GM12878 (cell line): ENCODE results near the gene NUAK1. TPM values are rescaled to one million over a fixed set of nuclear protein-coding genes. Genes with fewer than 3 reads are reported as not detected.

Experiments
- ATAC-seq: fragments of 200-7000 bp; cut with Tn5 transposase; 3 replicates; pipeline ENCODE4 v1.9.1; 2020; ENCODE audit warnings: mild to moderate bottlenecking, moderate library complexity
- BruUV-seq: library from RNA; stranded (reverse); fragments of 400-500 nt; replicated peaks from 2 replicates; lab custom pipeline; 2021; lab: Mats Ljungman, UMichigan
- CTCF ChIA-PET: fragments of 300-600 bp; sonication (Branson Sonifier 250); formaldehyde crosslinking; extraction: SDS; loops from one replicate; lab custom pipeline; 2021; ENCODE audit warnings: inconsistent platforms; lab: Yijun Ruan, JAX
- POLR2A ChIA-PET: fragments of 350-600 bp; formaldehyde crosslinking; extraction: SDS; loops from one replicate; lab custom pipeline; 2021; ENCODE audit warnings: inconsistent platforms; lab: Charles Lee
- RAD21 ChIA-PET: fragments of 300-600 bp; sonication (Branson Sonifier 250); formaldehyde crosslinking; loops from one replicate; lab custom pipeline; 2023; ENCODE audit warnings: antibody characterized with exemption; ENCODE audit not compliant: unreplicated experiment; lab: Charles Lee
- SMC1A ChIA-PET: fragments of 300-600 bp; sonication (Branson Sonifier 250); formaldehyde crosslinking; loops from one replicate; lab custom pipeline; 2023; ENCODE audit not compliant: unreplicated experiment, uncharacterized antibody; lab: Charles Lee
- DNase-seq: peaks from one replicate; pipeline ENCODE4 v3.0.0-alpha.2; 2011; ENCODE audit warnings: low read depth, low spot score
- FAIRE-seq: peaks from 3 replicates; lab custom pipeline; 2011; peaks lifted over from hg19 to GRCh38; lab: Jason Lieb, UNC
- H2AFZ ChIP-seq: 2 replicates; pipeline ENCODE4 v1.6.0; 2011; ENCODE audit warnings: low read depth, low read length, control low read depth; ENCODE audit not compliant: control insufficient read depth
- H3K27ac ChIP-seq: 2 replicates; pipeline ENCODE4 v1.5.1; 2011; ENCODE audit warnings: control low read depth; ENCODE audit not compliant: control insufficient read depth, insufficient read depth
- H3K27me3 ChIP-seq, 2 experiments: replicated peaks in 1 of 2; 2 replicates each; pipeline versions ENCODE4 v1.6.0 to v1.6.1; 2011; ENCODE audit warnings: low read length in 1 of 2; ENCODE audit not compliant: control insufficient read depth in 2 of 2, insufficient read depth in 2 of 2
- H3K36me3 ChIP-seq, 2 experiments: 2 replicates each; pipeline ENCODE4 v1.5.1; 2011; ENCODE audit warnings: low read length in 1 of 2; ENCODE audit not compliant: control insufficient read depth in 2 of 2, insufficient read depth in 2 of 2
- H3K4me1 ChIP-seq: 2 replicates; pipeline ENCODE4 v1.6.1; 2011; ENCODE audit warnings: mild to moderate bottlenecking, low read length, moderate library complexity, mixed read lengths; ENCODE audit not compliant: control insufficient read depth, insufficient read depth
- H3K4me2 ChIP-seq: 2 replicates; pipeline ENCODE4 v1.6.0; 2011; ENCODE audit warnings: control low read depth; ENCODE audit not compliant: control insufficient read depth, insufficient read depth
- H3K4me3 ChIP-seq: fragments of 200-600 bp; sonication (generic); 2 replicates; pipeline ENCODE4 v1.5.1; 2016
- H3K79me2 ChIP-seq: 2 replicates; pipeline ENCODE4 v1.6.0; 2011; ENCODE audit warnings: low read length; ENCODE audit not compliant: control insufficient read depth, insufficient read depth
- H3K9ac ChIP-seq: 2 replicates; pipeline ENCODE4 v1.8.0; 2011; ENCODE audit warnings: low read length, control low read depth, mixed read lengths; ENCODE audit not compliant: control insufficient read depth, insufficient read depth
- H3K9me3 ChIP-seq: replicated peaks from 3 replicates; pipeline ENCODE4 v1.5.1; 2011; ENCODE audit warnings: mild to moderate bottlenecking, low read length; ENCODE audit not compliant: control insufficient read depth, insufficient read depth
- H4K20me1 ChIP-seq: 2 replicates; pipeline ENCODE4 v1.6.0; 2011; ENCODE audit not compliant: control insufficient read depth, insufficient read depth
- EP300 ChIP-seq, 2 experiments: fragments of 150-350 bp in 1 of 2; IDR thresholded peaks; 2 replicates each; pipeline ENCODE4 v1.6.1; 2011 to 2012; ENCODE audit warnings: low read depth in 2 of 2, low read length in 2 of 2, borderline replicate concordance in 1 of 2, improper control_type of control experiment in 1 of 2, inconsistent platforms in 1 of 2; ENCODE audit not compliant: control insufficient read depth in 1 of 2
- FOXK2 ChIP-seq: fragments of 450-650 bp; IDR thresholded peaks from 2 replicates; pipeline ENCODE4 v1.6.1; 2017; ENCODE audit warnings: mild to moderate bottlenecking, moderate library complexity
- IKZF2 ChIP-seq, 2 experiments: fragments of 450-650 bp; IDR thresholded peaks; 2 replicates each; pipeline ENCODE4 v1.6.1; 2017; ENCODE audit warnings: mild to moderate bottlenecking in 2 of 2, moderate library complexity in 2 of 2
- KDM1A ChIP-seq: fragments of 200-600 bp; sonication (generic); IDR thresholded peaks from 2 replicates; pipeline ENCODE4 v1.6.1; 2016; ENCODE audit warnings: borderline replicate concordance
- RBBP5 ChIP-seq: fragments of 200-600 bp; sonication (generic); conservative IDR thresholded peaks from 2 replicates; pipeline ENCODE4 v1.6.1; 2016
- SRF ChIP-seq, 2 experiments: IDR thresholded peaks; 2 replicates each; pipeline ENCODE4 v1.6.1; 2011; ENCODE audit warnings: low read depth in 2 of 2, low read length in 2 of 2, mild to moderate bottlenecking in 1 of 2, moderate library complexity in 1 of 2
- WGBS: methylation state at CpG from one replicate; pipeline ENCODE4 v1.1.6; 2016; ENCODE audit warnings: low lambda C conversion rate; ENCODE audit not compliant: insufficient replicate concordance, insufficient coverage; ENCODE audit errors: missing lambda C conversion rate; 5-methylcytosine and 5-hydroxymethylcytosine counted together
- in situ Hi-C: fragments of 300-500 bp; cut with MboI; formaldehyde crosslinking; loops from 9 replicates; pipeline ENCODE4 v1.14.3; 2018; ENCODE audit warnings: mixed read lengths
- intact Hi-C: fragments of 100-400 bp; cut with micrococcal nuclease; formaldehyde crosslinking; loops from one replicate; pipeline ENCODE4 v1.14.2; 2022; ENCODE audit not compliant: unreplicated experiment
- polyA plus RNA-seq, 11 experiments: library from polyadenylated mRNA; depleted of rRNA in 4 of 11; unstranded in 6 of 11; stranded (reverse) in 5 of 11; fragments of >200 nt; fragmentation: Nextera tagmentation in 4 of 11; fragmentation: Illumina TruSeq in 1 of 11; extraction: Ambion mirVana in 4 of 11; extraction: Trizol in 1 of 11; gene quantifications; 1 replicate in 1 of 11; 2 replicates in 10 of 11; pipeline versions ENCODE4 v1.2.1 to v1.2.3, GENCODE V29; 2011 to 2016; ENCODE audit warnings: inconsistent platforms in 2 of 11, missing spikeins in 2 of 11, low read depth in 1 of 11
- total RNA-seq, 4 experiments: library from RNA; depleted of rRNA in 3 of 4; stranded (reverse); fragments of >200 nt in 3 of 4; fragmentation: Illumina TruSeq in 1 of 4; extraction: Trizol in 1 of 4; gene quantifications; 2 replicates each; pipeline versions ENCODE4 v1.2.1 to v1.2.3, GENCODE V29; 2013 to 2021
- TF ChIP-seq, protein P1 (sequence below): fragments of 450-650 bp; formaldehyde crosslinking; IDR thresholded peaks from 2 replicates; pipeline ENCODE4 v1.4.0; 2022; ENCODE audit warnings: mild to moderate bottlenecking, moderate library complexity
- TF ChIP-seq, protein P2 (sequence below): fragments of 450-650 bp; conservative IDR thresholded peaks from 2 replicates; pipeline ENCODE4 v1.6.1; 2017; ENCODE audit warnings: mild to moderate bottlenecking, moderate library complexity

Gene NUAK1
- total and polyA plus RNA-seq, 10 of the 15 experiments (the other 5 are each of a cell fraction or from before 2014, with no cell fraction given): 0.03 to 0.42 (median 0.08) TPM; not detected in 2

DNA sequence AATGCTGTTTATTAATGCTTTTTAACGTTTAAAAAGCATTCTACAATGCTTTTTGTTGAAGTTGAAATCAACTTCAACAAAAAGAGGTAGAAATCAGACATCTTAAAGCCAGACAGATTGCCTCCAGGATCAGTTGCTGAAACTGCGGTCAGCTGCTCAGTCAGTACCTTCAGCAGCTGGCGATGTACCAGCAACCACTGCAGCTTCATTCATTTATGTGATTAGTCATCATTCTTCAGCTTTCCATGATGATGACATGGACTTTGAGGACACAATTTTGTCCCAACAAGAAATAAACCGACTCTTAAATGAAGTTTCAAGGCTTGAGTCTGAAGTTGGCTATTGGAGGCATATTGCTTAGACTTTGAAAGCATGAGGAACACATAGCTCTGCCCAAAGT is 31.5 kb upstream of the NUAK1 start:
- ChIA-PET POLR2A (interaction anchor here (0.6 kb wide), 1 partner anchor 10 kb away, joined by 3 read pairs; no protein-coding TSS in a partner anchor), RAD21 (interaction anchor here (0.8 kb wide), 1 partner anchor 113 kb away, joined by 3 read pairs; no protein-coding TSS in a partner anchor)
- in situ Hi-C loops: no loop called here
- no peaks in the 10 kb centered on the region for H4K20me1 ChIP-seq
- TF ChIP-seq, protein P1, sequence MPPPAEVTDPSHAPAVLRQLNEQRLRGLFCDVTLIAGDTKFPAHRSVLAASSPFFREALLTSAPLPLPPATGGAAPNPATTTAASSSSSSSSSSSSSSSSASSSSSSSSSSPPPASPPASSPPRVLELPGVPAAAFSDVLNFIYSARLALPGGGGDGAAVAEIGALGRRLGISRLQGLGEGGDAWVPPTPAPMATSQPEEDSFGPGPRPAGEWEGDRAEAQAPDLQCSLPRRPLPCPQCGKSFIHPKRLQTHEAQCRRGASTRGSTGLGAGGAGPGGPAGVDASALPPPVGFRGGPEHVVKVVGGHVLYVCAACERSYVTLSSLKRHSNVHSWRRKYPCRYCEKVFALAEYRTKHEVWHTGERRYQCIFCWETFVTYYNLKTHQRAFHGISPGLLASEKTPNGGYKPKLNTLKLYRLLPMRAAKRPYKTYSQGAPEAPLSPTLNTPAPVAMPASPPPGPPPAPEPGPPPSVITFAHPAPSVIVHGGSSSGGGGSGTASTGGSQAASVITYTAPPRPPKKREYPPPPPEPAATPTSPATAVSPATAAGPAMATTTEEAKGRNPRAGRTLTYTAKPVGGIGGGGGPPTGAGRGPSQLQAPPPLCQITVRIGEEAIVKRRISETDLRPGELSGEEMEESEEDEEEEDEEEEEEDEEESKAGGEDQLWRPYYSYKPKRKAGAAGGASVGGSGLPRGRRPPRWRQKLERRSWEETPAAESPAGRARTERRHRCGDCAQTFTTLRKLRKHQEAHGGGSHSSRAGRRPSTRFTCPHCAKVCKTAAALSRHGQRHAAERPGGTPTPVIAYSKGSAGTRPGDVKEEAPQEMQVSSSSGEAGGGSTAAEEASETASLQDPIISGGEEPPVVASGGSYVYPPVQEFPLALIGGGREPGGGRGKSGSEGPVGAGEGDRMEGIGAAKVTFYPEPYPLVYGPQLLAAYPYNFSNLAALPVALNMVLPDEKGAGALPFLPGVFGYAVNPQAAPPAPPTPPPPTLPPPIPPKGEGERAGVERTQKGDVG (CRISPR knock-in tag): no peak
- TF ChIP-seq FOXK2: no peak
- no peak for TF ChIP-seq RBBP5
- TF ChIP-seq, protein P2, sequence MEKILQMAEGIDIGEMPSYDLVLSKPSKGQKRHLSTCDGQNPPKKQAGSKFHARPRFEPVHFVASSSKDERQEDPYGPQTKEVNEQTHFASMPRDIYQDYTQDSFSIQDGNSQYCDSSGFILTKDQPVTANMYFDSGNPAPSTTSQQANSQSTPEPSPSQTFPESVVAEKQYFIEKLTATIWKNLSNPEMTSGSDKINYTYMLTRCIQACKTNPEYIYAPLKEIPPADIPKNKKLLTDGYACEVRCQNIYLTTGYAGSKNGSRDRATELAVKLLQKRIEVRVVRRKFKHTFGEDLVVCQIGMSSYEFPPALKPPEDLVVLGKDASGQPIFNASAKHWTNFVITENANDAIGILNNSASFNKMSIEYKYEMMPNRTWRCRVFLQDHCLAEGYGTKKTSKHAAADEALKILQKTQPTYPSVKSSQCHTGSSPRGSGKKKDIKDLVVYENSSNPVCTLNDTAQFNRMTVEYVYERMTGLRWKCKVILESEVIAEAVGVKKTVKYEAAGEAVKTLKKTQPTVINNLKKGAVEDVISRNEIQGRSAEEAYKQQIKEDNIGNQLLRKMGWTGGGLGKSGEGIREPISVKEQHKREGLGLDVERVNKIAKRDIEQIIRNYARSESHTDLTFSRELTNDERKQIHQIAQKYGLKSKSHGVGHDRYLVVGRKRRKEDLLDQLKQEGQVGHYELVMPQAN: no peak
- no peak for TF ChIP-seq SRF (IDR thresholded peaks at IDR 0.05; ENCODE audit: low read depth in 2 of 2, low read length in 2 of 2)
- no peak for TF ChIP-seq KDM1A
- no peak for TF ChIP-seq IKZF2 (IDR thresholded peaks at IDR 0.05)
- no peak for TF ChIP-seq EP300 (IDR thresholded peaks at IDR 0.05; ENCODE audit: borderline replicate concordance in 1 of 2, control insufficient read depth in 1 of 2, low read depth in 2 of 2, low read length in 2 of 2)
- TF ChIP-seq, all 136 proteins: peak for 0
- H3K4me1 ChIP-seq: no peaks in the 10 kb centered on the region
- CTCF ChIA-PET: interaction anchor here (0.6 to 1.6 kb wide), 3 partner anchors 16 to 752 kb away, joined by 3 to 4 read pairs (median 3); no protein-coding TSS in a partner anchor
- H3K79me2 ChIP-seq: no peaks in the 10 kb centered on the region
- WGBS: 56% methylated on average over 4 of the region's 4 CpGs
- H2AFZ ChIP-seq: no peak overlapping the region
- H3K36me3 ChIP-seq: no peaks in the 10 kb centered on the region
- FAIRE-seq: no peak
- H3K9me3 ChIP-seq: no peaks in the 10 kb centered on the region
- H3K27ac ChIP-seq: no peak overlapping the region
- SMC1A ChIA-PET: no interaction called here
- no peaks in the 10 kb centered on the region for H3K27me3 ChIP-seq
- ATAC-seq: no peak
- no peak for DNase-seq
- no TSS peak for BruUV-seq
- intact Hi-C loops: no loop called here
- H3K4me3 ChIP-seq: no peak overlapping the region
- no peak overlapping the region for H3K4me2 ChIP-seq
- no peak overlapping the region for H3K9ac ChIP-seq
